Endothelial cell of umbilical vein (primary cell): ENCODE data around the gene KRT76. TPM values are rescaled to one million over a fixed set of nuclear protein-coding genes. Genes with fewer than 3 reads are reported as not detected.

ENCODE experiments used
- BruUV-seq: library from RNA; stranded (reverse); fragments of 400-500 nt; replicated peaks from 2 replicates; lab custom pipeline; 2021; lab: Mats Ljungman, UMichigan
- CTCF ChIA-PET: fragments of 300-600, 350-600 bp; sonication (Branson Sonifier 250); formaldehyde crosslinking; loops from one replicate; lab custom pipeline; 2021; ENCODE audit warnings: antibody characterized with exemption, inconsistent platforms; lab: Charles Lee
- POLR2A ChIA-PET: fragments of 300-600, 350-600 bp; sonication (Branson Sonifier 250); formaldehyde crosslinking; loops from one replicate; lab custom pipeline; 2021; ENCODE audit warnings: antibody characterized with exemption, inconsistent platforms; lab: Charles Lee
- DNase-seq: peaks from one replicate; pipeline ENCODE4 v3.0.0-alpha.2; 2011; ENCODE audit warnings: low read depth, low spot score
- FAIRE-seq: peaks from 2 replicates; lab custom pipeline; 2011; peaks lifted over from hg19 to GRCh38; lab: Jason Lieb, UNC
- H2AFZ ChIP-seq: 2 replicates; pipeline ENCODE4 v1.6.0; 2012; ENCODE audit warnings: low read depth, low read length, control low read depth, inconsistent platforms
- H3K27ac ChIP-seq: 2 replicates; pipeline ENCODE4 v1.5.1; 2011; ENCODE audit warnings: low read depth, mild to moderate bottlenecking, control low read depth, low read length, moderate library complexity; ENCODE audit not compliant: insufficient read depth
- H3K27me3 ChIP-seq, 2 experiments: 2 replicates each; pipeline versions ENCODE4 v1.6.0 to v1.6.1; 2011; ENCODE audit warnings: low read length in 2 of 2, mixed read lengths in 1 of 2; ENCODE audit not compliant: control insufficient read depth in 2 of 2, insufficient read depth in 2 of 2
- H3K36me3 ChIP-seq, 2 experiments: 2 replicates in 1 of 2; 3 replicates in 1 of 2; pipeline ENCODE4 v1.5.1; 2011; ENCODE audit warnings: low read length in 2 of 2, mild to moderate bottlenecking in 1 of 2, moderate library complexity in 1 of 2; ENCODE audit not compliant: control insufficient read depth in 2 of 2, insufficient read depth in 2 of 2; ENCODE audit errors: extremely low read depth in 1 of 2
- H3K4me1 ChIP-seq: 3 replicates; pipeline ENCODE4 v1.5.1; 2011; ENCODE audit warnings: mild to moderate bottlenecking, low read length; ENCODE audit not compliant: control insufficient read depth, insufficient read depth; ENCODE audit errors: extremely low read depth
- H3K4me2 ChIP-seq: 2 replicates; pipeline ENCODE4 v1.6.1; 2011; ENCODE audit warnings: low read length, control low read depth, mixed read lengths; ENCODE audit not compliant: insufficient read depth
- H3K4me3 ChIP-seq, 3 experiments: fragments of 200-600 bp in 1 of 3; sonication (generic), shearing (Covaris generic) in 1 of 3; replicated peaks in 1 of 3; 2 replicates each; pipeline ENCODE4 v1.5.1; 2011 to 2016; ENCODE audit warnings: control low read depth in 3 of 3, low read length in 3 of 3, mild to moderate bottlenecking in 2 of 3, inconsistent platforms in 1 of 3, low read depth in 1 of 3, moderate library complexity in 1 of 3; ENCODE audit not compliant: insufficient read depth in 1 of 3
- H3K79me2 ChIP-seq: 2 replicates; pipeline ENCODE4 v1.6.0; 2012; ENCODE audit warnings: low read length, inconsistent platforms; ENCODE audit not compliant: control insufficient read depth, insufficient read depth
- H3K9ac ChIP-seq: replicated peaks from 2 replicates; pipeline ENCODE3; 2011; ENCODE audit warnings: low read length, control low read depth; ENCODE audit not compliant: insufficient read depth; ENCODE audit errors: extremely low read depth
- H3K9me1 ChIP-seq: replicated peaks from 3 replicates; pipeline ENCODE4 v1.6.0; 2011; ENCODE audit warnings: mild to moderate bottlenecking, low read length; ENCODE audit not compliant: control insufficient read depth, insufficient read depth; ENCODE audit errors: extremely low read depth
- H3K9me3 ChIP-seq: replicated peaks from 2 replicates; pipeline ENCODE4 v1.5.1; 2012; ENCODE audit warnings: low read length, inconsistent platforms; ENCODE audit not compliant: control insufficient read depth, insufficient read depth
- H4K20me1 ChIP-seq: replicated peaks from 2 replicates; pipeline ENCODE3; 2011; ENCODE audit warnings: mild to moderate bottlenecking, low read length; ENCODE audit not compliant: control insufficient read depth, insufficient read depth; ENCODE audit errors: extremely low read depth
- CTCF ChIP-seq, 2 donors: IDR thresholded peaks; 1 replicate in 1 of 2; 2 replicates in 1 of 2; pipeline ENCODE4 v1.5.1; 2011; ENCODE audit warnings: low read length in 2 of 2, mild to moderate bottlenecking in 2 of 2, moderate library complexity in 2 of 2, control low read depth in 1 of 2, inconsistent platforms in 1 of 2, low read depth in 1 of 2; ENCODE audit not compliant: insufficient read depth in 1 of 2; ENCODE audit errors: extremely low read depth in 1 of 2
- EZH2 ChIP-seq: IDR thresholded peaks from 2 replicates; pipeline ENCODE4 v1.6.1; 2012; ENCODE audit warnings: borderline replicate concordance, low read depth, mild to moderate bottlenecking, moderate library complexity, low read length, inconsistent platforms; ENCODE audit not compliant: severe bottlenecking
- FOS ChIP-seq: IDR thresholded peaks from 2 replicates; pipeline ENCODE4 v1.6.1; 2011; ENCODE audit warnings: mild to moderate bottlenecking, low read length, moderate library complexity, borderline replicate concordance; ENCODE audit not compliant: insufficient read depth
- GATA2 ChIP-seq: IDR thresholded peaks from 2 replicates; pipeline ENCODE4 v1.7.0; 2011; ENCODE audit warnings: low read depth, mild to moderate bottlenecking, moderate library complexity, mixed read lengths, low read length; ENCODE audit not compliant: insufficient read length, insufficient read depth
- JUN ChIP-seq: IDR thresholded peaks from 2 replicates; pipeline ENCODE4 v1.6.1; 2011; ENCODE audit warnings: borderline replicate concordance, low read depth; ENCODE audit not compliant: insufficient read length, insufficient read depth
- MAX ChIP-seq: IDR thresholded peaks from 2 replicates; pipeline ENCODE4 v1.6.1; 2011; ENCODE audit not compliant: insufficient read depth, insufficient read length
- MYC ChIP-seq: IDR thresholded peaks from one replicate; pipeline ENCODE4 v1.6.1; 2011; ENCODE audit warnings: mild to moderate bottlenecking, low read depth, low read length
- POLR2A ChIP-seq: IDR thresholded peaks from 2 replicates; pipeline ENCODE4 v1.6.1; 2012; ENCODE audit warnings: low read depth, mild to moderate bottlenecking, control low read depth, low read length
- POLR2AphosphoS5 ChIP-seq: IDR thresholded peaks from 2 replicates; pipeline ENCODE4 v1.6.1; 2012; ENCODE audit warnings: low read depth, mild to moderate bottlenecking, control low read depth, low read length, moderate library complexity; ENCODE audit not compliant: insufficient read depth
- dilution Hi-C: fragments of 300-500 bp; cut with MboI; formaldehyde crosslinking; loops from one replicate; pipeline ENCODE4 v1.15.0; 2019; ENCODE audit warnings: low sequenced_read_pairs; ENCODE audit not compliant: extremely low pct_ligation_motif_present
- intact Hi-C: fragments of 100-400 bp; cut with micrococcal nuclease; formaldehyde crosslinking; loops from one replicate; pipeline ENCODE4 v1.10.0; 2022
- polyA plus RNA-seq, 4 experiments: library from polyadenylated mRNA; depleted of rRNA in 3 of 4; stranded (reverse) in 3 of 4; unstranded in 1 of 4; fragments of >200 nt; gene quantifications; 2 replicates each; pipeline versions ENCODE4 v1.2.1 to v1.2.3, GENCODE V29; 2011 to 2012; ENCODE audit warnings: missing spikeins in 1 of 4
- total RNA-seq: library from RNA; stranded (reverse); gene quantifications from 2 replicates; pipeline ENCODE4 v1.2.3, GENCODE V29; 2021

The KRT76 gene
- total and polyA plus RNA-seq, 2 donors (not counting 3 experiments of a cell fraction or from before 2014, with no cell fraction given) = not detected

- Histone ChIP-seq H3K27me3 (peaks cover 0 to 1% of the 10 kb centered on the region in 2 experiments), H3K4me2 (no peak overlapping the region), H3K9me1 (no peaks in the 10 kb centered on the region), H3K9me3 (no peaks in the 10 kb centered on the region), H3K27ac (no peak overlapping the region), H3K4me3 (no peak overlapping the region), H3K4me1 (no peaks in the 10 kb centered on the region), H3K79me2 (no peaks in the 10 kb centered on the region), H2AFZ (no peak overlapping the region), H3K36me3 (no peaks in the 10 kb centered on the region), H3K9ac (no peak overlapping the region), H4K20me1 (no peaks in the 10 kb centered on the region)
- dilution Hi-C loops = no loop called here
- no peak for FAIRE-seq
- no TSS peak for BruUV-seq
- no peak for DNase-seq
- POLR2A ChIA-PET = no interaction called here
- TF ChIP-seq POLR2A (no peak), EZH2 (no peak), CTCF (IDR thresholded peaks at IDR 0.05; ENCODE audit: extremely low read depth in 1 of 2, insufficient read depth in 1 of 2, low read depth in 1 of 2, low read length in 2 of 2) (no peak), POLR2AphosphoS5 (no peak), MAX (no peak), GATA2 (no peak), MYC (no peak), FOS (no peak), JUN (no peak)
- CTCF ChIA-PET = no interaction called here
- intact Hi-C loops = no loop called here
Observed at GRCh38 chr12:52817003-52817698, 40.0 kb upstream of the KRT76 start.
